ENCODE data around the gene APBB2.

APBB2 gene

GRCh38 chr4:41216294-41217019 lies 2.1 kb upstream of the APBB2 start:
- DNase-seq (ENCODE audit: insufficient read length, low spot score) (peak; percentile 42), FAIRE-seq (no peak)
- no peak for TF ChIP-seq CTCF (IDR thresholded peaks at IDR 0.05; ENCODE audit: insufficient read depth, missing control alignments)

- FAIRE-seq = no peak
These were observed 1.6 kb upstream of the APBB2 start for GRCh38 chr4:41215969-41216293.

GRCh38 chr4:41215155-41215554 lies 813 bp upstream of the APBB2 start:
- TF ChIP-seq CTCF (IDR thresholded peaks at IDR 0.05; ENCODE audit: insufficient read depth, missing control alignments) = no peak
- DNase-seq (ENCODE audit: insufficient read length, low spot score) = no peak
- FAIRE-seq = no peak

More at GRCh38 chr4:41215969-41216293, 1.6 kb upstream of the APBB2 start:
- no peak for TF ChIP-seq CTCF (IDR thresholded peaks at IDR 0.05; ENCODE audit: insufficient read depth, missing control alignments)
- no peak for DNase-seq (ENCODE audit: insufficient read length, low spot score)

GRCh38 chr4:41214825-41215146 lies 444 bp upstream of the APBB2 start:
- FAIRE-seq (no peak), DNase-seq (ENCODE audit: insufficient read length, low spot score) (no peak)
- TF ChIP-seq CTCF (IDR thresholded peaks at IDR 0.05; ENCODE audit: insufficient read depth, missing control alignments) = no peak

GRCh38 chr4:41213625-41214135 lies 662 bp downstream of the APBB2 start:
- no peak for TF ChIP-seq CTCF (IDR thresholded peaks at IDR 0.05; ENCODE audit: insufficient read depth, missing control alignments)
- FAIRE-seq = no peak
- no peak for DNase-seq (ENCODE audit: insufficient read length, low spot score)

- peak; percentile 52 for TF ChIP-seq CTCF (IDR thresholded peaks at IDR 0.05; ENCODE audit: insufficient read depth, missing control alignments)
- FAIRE-seq = no peak
These were observed 1.6 kb downstream of the APBB2 start for GRCh38 chr4:41212616-41213203.

GRCh38 chr4:41211951-41212615 lies 2.3 kb downstream of the APBB2 start:
- FAIRE-seq = no peak
- TF ChIP-seq CTCF (IDR thresholded peaks at IDR 0.05; ENCODE audit: insufficient read depth, missing control alignments) = no peak

More at GRCh38 chr4:41212616-41213203, 1.6 kb downstream of the APBB2 start:
- DNase-seq (ENCODE audit: insufficient read length, low spot score) = no peak

More at GRCh38 chr4:41211951-41212615, 2.3 kb downstream of the APBB2 start:
- DNase-seq (ENCODE audit: insufficient read length, low spot score) = no peak

Data from D721Med (cell line).